ENCODE results near the gene MAGEL2.
"Not testable (repeated sequence)": the region's sequence is repeated elsewhere in the genome, so short reads cannot be mapped to it uniquely, and the experiment has no call there.

The MAGEL2 gene

GRCh38 chr15:23616536-23616935, 31.1 kb downstream of the MAGEL2 start:
- no peak for FAIRE-seq
- DNase-seq (ENCODE audit: low spot score): no peak

- FAIRE-seq (no peak), DNase-seq (ENCODE audit: low spot score) (no peak)
These were observed 41.4 kb downstream of the MAGEL2 start for GRCh38 chr15:23606226-23606625.

- DNase-seq (ENCODE audit: low spot score) (no peak), FAIRE-seq (no peak)
These were observed 45.5 kb downstream of the MAGEL2 start for GRCh38 chr15:23602124-23602523.

- no peak for FAIRE-seq
- DNase-seq (ENCODE audit: low spot score): no peak
These were observed 48.6 kb downstream of the MAGEL2 start for GRCh38 chr15:23599053-23599452.

GRCh38 chr15:23597278-23597677, 50.4 kb downstream of the MAGEL2 start:
- not testable (repeated sequence) for DNase-seq (ENCODE audit: low spot score); FAIRE-seq

GRCh38 chr15:23596736-23597135, 50.9 kb downstream of the MAGEL2 start:
- DNase-seq (ENCODE audit: low spot score): no peak
- FAIRE-seq: no peak

GRCh38 chr15:23595368-23595767, 52.3 kb downstream of the MAGEL2 start:
- FAIRE-seq: no peak
- no peak for DNase-seq (ENCODE audit: low spot score)

GRCh38 chr15:23594252-23594770, 53.4 kb downstream of the MAGEL2 start:
- FAIRE-seq (no peak), DNase-seq (ENCODE audit: low spot score) (no peak)
